ENCODE results near the gene ZNF169. TPM values are rescaled to one million over a fixed set of nuclear protein-coding genes. Genes with fewer than 3 reads are reported as not detected.
"Not testable (repeated sequence)": the region's sequence is repeated elsewhere in the genome, so short reads cannot be mapped to it uniquely, and the experiment has no call there.

Gene ZNF169
- total RNA-seq, 1 donor from 2014 or later: 14.0 TPM

- intact Hi-C loops (cut with DNase I): no loop called here
- H3K36me3 ChIP-seq: no peaks in the 10 kb centered on the region
- no peak for TF ChIP-seq POLR2A (IDR thresholded peaks at IDR 0.05)
- TF ChIP-seq POLR2AphosphoS5 (IDR thresholded peaks at IDR 0.05; ENCODE audit: insufficient read depth in 1 of 2, low read depth in 1 of 2): no peak
- no peak for TF ChIP-seq CTCF (IDR thresholded peaks at IDR 0.05)
- DNase-seq (ENCODE audit: extremely low spot score in 2 of 2): no peak
- H3K4me1 ChIP-seq: no peaks in the 10 kb centered on the region
- H3K4me3 ChIP-seq: no peak overlapping the region
- no peaks in the 10 kb centered on the region for H3K9me3 ChIP-seq
- no peaks in the 10 kb centered on the region for H3K27me3 ChIP-seq
- H3K27ac ChIP-seq: no peak overlapping the region
Measured at GRCh38 chr9:94245651-94246050, 13.4 kb upstream of the ZNF169 start.

- no peak for TF ChIP-seq POLR2A (IDR thresholded peaks at IDR 0.05)
- no peak for TF ChIP-seq POLR2AphosphoS5 (IDR thresholded peaks at IDR 0.05; ENCODE audit: insufficient read depth in 1 of 2, low read depth in 1 of 2)
- no peak for TF ChIP-seq CTCF (IDR thresholded peaks at IDR 0.05)
- intact Hi-C loops (cut with DNase I): no loop called here
- no peak overlapping the region for H3K27ac ChIP-seq
- no peaks in the 10 kb centered on the region for H3K4me1 ChIP-seq
- H3K36me3 ChIP-seq: no peaks in the 10 kb centered on the region
- no peak overlapping the region for H3K4me3 ChIP-seq
- H3K9me3 ChIP-seq: no peaks in the 10 kb centered on the region
- no peak for DNase-seq (ENCODE audit: extremely low spot score in 2 of 2)
- no peaks in the 10 kb centered on the region for H3K27me3 ChIP-seq
Measured at GRCh38 chr9:94250456-94250855, 8.6 kb upstream of the ZNF169 start.

GRCh38 chr9:94256007-94256406 is 3.1 kb upstream of the ZNF169 start:
- DNase-seq (ENCODE audit: extremely low spot score in 2 of 2): no peak
- no peaks in the 10 kb centered on the region for H3K36me3 ChIP-seq
- H3K27me3 ChIP-seq: no peaks in the 10 kb centered on the region
- H3K27ac ChIP-seq: no peak overlapping the region
- intact Hi-C loops (cut with DNase I): no loop called here
- H3K4me3 ChIP-seq: no peak overlapping the region
- peaks cover 9% of the 10 kb centered on the region for H3K4me1 ChIP-seq
- no peak for TF ChIP-seq CTCF (IDR thresholded peaks at IDR 0.05)
- TF ChIP-seq POLR2A (IDR thresholded peaks at IDR 0.05): no peak
- TF ChIP-seq POLR2AphosphoS5 (IDR thresholded peaks at IDR 0.05; ENCODE audit: insufficient read depth in 1 of 2, low read depth in 1 of 2): no peak
- H3K9me3 ChIP-seq: no peaks in the 10 kb centered on the region

GRCh38 chr9:94265626-94266402 is 6.7 kb downstream of the ZNF169 start:
- H3K9me3 ChIP-seq; H3K4me1 ChIP-seq; H3K4me3 ChIP-seq; H3K27ac ChIP-seq; H3K27me3 ChIP-seq; H3K36me3 ChIP-seq; intact Hi-C loops (cut with DNase I); DNase-seq (ENCODE audit: extremely low spot score in 2 of 2): not testable (repeated sequence)

GRCh38 chr9:94269264-94269663 is 10.2 kb downstream of the ZNF169 start:
- intact Hi-C loops (cut with DNase I): no loop called here
- Histone ChIP-seq H3K27me3 (no peaks in the 10 kb centered on the region), H3K4me3 (no peak overlapping the region), H3K4me1 (no peaks in the 10 kb centered on the region), H3K9me3 (no peaks in the 10 kb centered on the region), H3K36me3 (no peaks in the 10 kb centered on the region), H3K27ac (no peak overlapping the region)
- no peak for DNase-seq (ENCODE audit: extremely low spot score in 2 of 2)
- no peak for TF ChIP-seq POLR2AphosphoS5 (IDR thresholded peaks at IDR 0.05; ENCODE audit: insufficient read depth in 1 of 2, low read depth in 1 of 2)
- TF ChIP-seq CTCF (IDR thresholded peaks at IDR 0.05): no peak
- TF ChIP-seq POLR2A (IDR thresholded peaks at IDR 0.05): no peak

Data from vagina (tissue), 2 donors.